Heart right ventricle (tissue), 16 donors: ENCODE data around the gene KCNQ1. TPM values are rescaled to one million over a fixed set of nuclear protein-coding genes. Genes with fewer than 3 reads are reported as not detected.
A peak's percentile ranks its signal among the peaks of the same experiment; 100 is the strongest.

Experiments
- ATAC-seq, 8 donors: fragments of 200-7000 bp; cut with Tn5 transposase; one replicate each; pipeline ENCODE4 v1.9.1; 2020; ENCODE audit warnings: mild to moderate bottlenecking in 8 of 8, moderate library complexity in 8 of 8, moderate number of reproducible peaks in 1 of 8
- DNase-seq, 2 donors: peaks; one replicate each; pipeline ENCODE4 v3.0.0-alpha.2; 2020
- H3K27ac ChIP-seq, 10 donors: fragments of 200-600 bp; sonication (generic) in 2 of 10; one replicate each; pipeline versions ENCODE4 v1.5.0 to v1.8.0; 2020 to 2022; ENCODE audit warnings: mild to moderate bottlenecking in 3 of 10
- H3K27me3 ChIP-seq, 7 donors: fragments of 200-600 bp; one replicate each; pipeline ENCODE4 v1.8.0; 2021 to 2022; ENCODE audit warnings: mild to moderate bottlenecking in 2 of 7
- H3K36me3 ChIP-seq, 9 donors: fragments of 200-600 bp; sonication (generic) in 1 of 9; one replicate each; pipeline versions ENCODE4 v1.5.0 to v1.8.0; 2020 to 2022; ENCODE audit warnings: mild to moderate bottlenecking in 2 of 9
- H3K4me1 ChIP-seq, 9 donors: fragments of 200-600 bp; sonication (generic) in 1 of 9; one replicate each; pipeline versions ENCODE4 v1.5.0 to v1.8.0; 2020 to 2022; ENCODE audit warnings: mild to moderate bottlenecking in 4 of 9
- H3K4me3 ChIP-seq, 10 donors: fragments of 200-600 bp; sonication (generic) in 2 of 10; one replicate each; pipeline versions ENCODE4 v1.5.0 to v1.8.0; 2020 to 2022; ENCODE audit warnings: mild to moderate bottlenecking in 7 of 10, moderate library complexity in 2 of 10
- H3K9me3 ChIP-seq, 11 donors: fragments of 200-600 bp in 10 of 11; sonication (generic) in 2 of 11; one replicate each; pipeline versions ENCODE4 v1.5.0 to v1.8.0; 2013 to 2022; ENCODE audit warnings: mild to moderate bottlenecking in 2 of 11, control low read depth in 1 of 11, moderate library complexity in 1 of 11
- CTCF ChIP-seq, 9 donors: fragments of 200-600 bp; sonication (generic) in 2 of 9; IDR thresholded peaks; one replicate each; pipeline versions ENCODE4 v1.5.0 to v1.8.0; 2021 to 2022; ENCODE audit warnings: antibody characterized with exemption in 9 of 9, mild to moderate bottlenecking in 5 of 9, moderate library complexity in 1 of 9
- WGBS, 2 donors: extraction: QIAGEN DNeasy Blood & Tissue Kit; methylation state at CpG; one replicate each; pipeline ENCODE4 v1.1.7; 2013; ENCODE audit warnings: inconsistent platforms in 1 of 2; 5-methylcytosine and 5-hydroxymethylcytosine counted together
- intact Hi-C, 10 donors: fragments of 100-400 bp; cut with DNase I; formaldehyde crosslinking; loops; one replicate each; pipeline versions ENCODE4 v1.11.1 to v1.14.2; 2022
- polyA plus RNA-seq, 2 donors: library from polyadenylated mRNA; stranded (reverse); fragments of 200-250 nt; gene quantifications; one replicate each; pipeline ENCODE4 v1.2.3, GENCODE V29; 2013
- total RNA-seq, 10 donors: library from RNA; stranded (reverse); fragmentation: NEBNext Ultra II Directional in 3 of 10; extraction: Animal tissue kit (Norgen Biotek cat#: 25700) in 3 of 10; gene quantifications; one replicate each; pipeline versions ENCODE4 v1.2.1 to v1.2.4, GENCODE V29; 2021 to 2023
- donor health status: Arrhythmogenic right ventricular cardiomyopathy.
- donor health status: ischemic (EF 13 %, LVEDD 7.1; RV severe dilation, severe dysfunction).
- donor health status: healthy with polysubstance abuse.
- donor health status: DM: no; HTN: yes; CAD: no.
- donor health status: DM: no; HTN: no; CAD: no.
- donor health status: ischemic (EF 25% LVEDD 6.9; RV normal size, moderate dysfunction).
- donor health status: ischemic (EF 25% LVEDD 5.7; RV mildly dilated, moderate dysfunction).
- donor health status: healthy.
- donor health status: DM: yes; HTN: yes; CAD: no.
- donor health status: Ischemic cardiomyopathy.
- donor health status: ischemic (EF 35%, LVEDD 5.7; RV mildly dilated, moderate dysfunction).
- donor health status: nonischemic (EF 11% LVEDD 7.7; RV severe dilation, severe dysfunction).
- donor health status: DM: yes; HTN: yes; CAD: no.
- donor health status: PGD.
- donor health status: ischemic (EF 29% LVEDD 5.4; RV normal size, mild dysfunction).
- donor health status: nonischemic (EF 23%, LVEDD 6.1; RV moderate dilation, normal function).

The KCNQ1 gene
- total and polyA plus RNA-seq, 12 donors, result 19.9 to 48.2 (median 33.7) TPM

- DNase-seq (no peak), ATAC-seq (no peak)
- TF ChIP-seq CTCF (IDR thresholded peaks at IDR 0.05), result no peak
- intact Hi-C loops, result loop anchor here in 4 of 10 donors (10.0 kb wide), 4 partner anchors 135 to 555 kb away; partner anchors contain the start of genes C11orf21 (in 1 of the 4) and TSPAN32 (in 1 of the 4)
- 93% methylated on average over 34 of the region's 34 CpGs for WGBS, 2 donors
- H3K9me3 ChIP-seq, result no peaks in the 10 kb centered on the region
- H3K4me3 ChIP-seq, result no peak overlapping the region
- peaks cover 0 to 4% (median 0%) of the 10 kb centered on the region in 9 donors for H3K36me3 ChIP-seq
- H3K27me3 ChIP-seq, result no peaks in the 10 kb centered on the region
- no peak overlapping the region for H3K27ac ChIP-seq
- H3K4me1 ChIP-seq, result peaks cover 0 to 3% (median 0%) of the 10 kb centered on the region in 9 donors
Observed at GRCh38 chr11:2539371-2540222, 94.8 kb downstream of the KCNQ1 start.

- ATAC-seq, result no peak
- intact Hi-C loops, result loop anchor here in 1 of 10 donors (10.0 kb wide), 1 partner anchor 134 kb away; no protein-coding TSS in a partner anchor
Observed at GRCh38 chr11:2540223-2540991, 95.6 kb downstream of the KCNQ1 start.

GRCh38 chr11:2540992-2541680 is 96.3 kb downstream of the KCNQ1 start:
- no peaks in the 10 kb centered on the region for H3K4me1 ChIP-seq
- DNase-seq (no peak), ATAC-seq (no peak)
- no peaks in the 10 kb centered on the region for H3K27me3 ChIP-seq
- H3K9me3 ChIP-seq, result no peaks in the 10 kb centered on the region
- TF ChIP-seq CTCF (IDR thresholded peaks at IDR 0.05), result no peak
- WGBS, 2 donors, result 83 to 86% methylated on average over 27 of the region's 27 CpGs
- no peak overlapping the region for H3K4me3 ChIP-seq
- peaks cover 0 to 4% (median 0%) of the 10 kb centered on the region in 9 donors for H3K36me3 ChIP-seq
- no peak overlapping the region for H3K27ac ChIP-seq
- intact Hi-C loops, result loop anchor here in 1 of 10 donors (10.0 kb wide), 1 partner anchor 134 kb away; no protein-coding TSS in a partner anchor

More at GRCh38 chr11:2540223-2540991, 95.6 kb downstream of the KCNQ1 start:
- Histone ChIP-seq H3K4me1 (no peaks in the 10 kb centered on the region), H3K27me3 (no peaks in the 10 kb centered on the region), H3K27ac (no peak overlapping the region), H3K4me3 (no peak overlapping the region), H3K36me3 (peaks cover 0 to 4% (median 0%) of the 10 kb centered on the region in 9 donors), H3K9me3 (no peaks in the 10 kb centered on the region)
- no peak for TF ChIP-seq CTCF (IDR thresholded peaks at IDR 0.05)
- WGBS, 2 donors, result 89 to 90% methylated on average over 16 of the region's 16 CpGs
- DNase-seq, result peak in 1 of 2 donors; percentile 7
